ENCODE data around the gene DLG2.

The DLG2 gene

DNA sequence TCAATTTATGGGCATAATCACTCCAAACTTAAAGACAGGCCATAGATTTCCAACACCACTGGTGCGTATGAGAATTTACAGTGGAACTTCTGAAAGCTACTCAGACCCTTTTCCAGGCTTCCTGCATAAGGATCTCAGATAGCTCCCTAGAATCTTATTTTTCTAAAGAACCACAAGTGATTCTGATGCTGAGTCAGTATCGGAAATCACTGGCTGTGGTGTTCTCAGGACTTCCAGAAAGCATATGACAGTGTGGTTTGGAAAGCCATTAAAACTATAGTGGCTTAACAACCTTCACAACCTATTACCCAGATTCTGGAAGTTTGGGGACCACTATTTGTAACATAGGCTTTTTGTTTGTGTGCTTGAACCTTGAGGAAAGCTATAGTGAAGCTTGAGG lies 756.0 kb downstream of the DLG2 start:
- TF ChIP-seq, protein P1, sequence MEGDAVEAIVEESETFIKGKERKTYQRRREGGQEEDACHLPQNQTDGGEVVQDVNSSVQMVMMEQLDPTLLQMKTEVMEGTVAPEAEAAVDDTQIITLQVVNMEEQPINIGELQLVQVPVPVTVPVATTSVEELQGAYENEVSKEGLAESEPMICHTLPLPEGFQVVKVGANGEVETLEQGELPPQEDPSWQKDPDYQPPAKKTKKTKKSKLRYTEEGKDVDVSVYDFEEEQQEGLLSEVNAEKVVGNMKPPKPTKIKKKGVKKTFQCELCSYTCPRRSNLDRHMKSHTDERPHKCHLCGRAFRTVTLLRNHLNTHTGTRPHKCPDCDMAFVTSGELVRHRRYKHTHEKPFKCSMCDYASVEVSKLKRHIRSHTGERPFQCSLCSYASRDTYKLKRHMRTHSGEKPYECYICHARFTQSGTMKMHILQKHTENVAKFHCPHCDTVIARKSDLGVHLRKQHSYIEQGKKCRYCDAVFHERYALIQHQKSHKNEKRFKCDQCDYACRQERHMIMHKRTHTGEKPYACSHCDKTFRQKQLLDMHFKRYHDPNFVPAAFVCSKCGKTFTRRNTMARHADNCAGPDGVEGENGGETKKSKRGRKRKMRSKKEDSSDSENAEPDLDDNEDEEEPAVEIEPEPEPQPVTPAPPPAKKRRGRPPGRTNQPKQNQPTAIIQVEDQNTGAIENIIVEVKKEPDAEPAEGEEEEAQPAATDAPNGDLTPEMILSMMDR (IDR thresholded peaks at IDR 0.05): no peak
- no peak for TF ChIP-seq ZFX (IDR thresholded peaks at IDR 0.05; ENCODE audit: borderline replicate concordance)
- no peak overlapping the region for H3K27ac ChIP-seq

DNA sequence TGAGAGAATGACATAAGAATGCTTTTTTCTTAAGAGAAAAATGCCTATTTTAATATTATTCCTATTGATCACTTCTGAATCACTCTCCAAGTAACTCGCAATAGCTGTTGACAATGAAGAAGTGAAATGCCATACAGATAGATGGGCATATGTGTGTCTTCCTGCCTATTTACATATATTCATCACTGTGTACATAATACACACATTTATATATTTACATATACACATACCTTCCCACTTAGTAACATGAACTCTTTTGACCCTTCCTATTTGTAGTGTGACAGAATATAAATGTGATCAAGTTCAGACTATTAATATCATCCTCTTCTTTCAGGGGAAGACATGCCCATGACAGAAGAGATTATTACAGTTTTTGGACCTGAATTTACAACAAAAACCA lies 756.7 kb downstream of the DLG2 start:
- no peak for TF ChIP-seq ZFX (IDR thresholded peaks at IDR 0.05; ENCODE audit: borderline replicate concordance)
- TF ChIP-seq, protein P1 (IDR thresholded peaks at IDR 0.05): no peak
- no peak overlapping the region for H3K27ac ChIP-seq

DNA sequence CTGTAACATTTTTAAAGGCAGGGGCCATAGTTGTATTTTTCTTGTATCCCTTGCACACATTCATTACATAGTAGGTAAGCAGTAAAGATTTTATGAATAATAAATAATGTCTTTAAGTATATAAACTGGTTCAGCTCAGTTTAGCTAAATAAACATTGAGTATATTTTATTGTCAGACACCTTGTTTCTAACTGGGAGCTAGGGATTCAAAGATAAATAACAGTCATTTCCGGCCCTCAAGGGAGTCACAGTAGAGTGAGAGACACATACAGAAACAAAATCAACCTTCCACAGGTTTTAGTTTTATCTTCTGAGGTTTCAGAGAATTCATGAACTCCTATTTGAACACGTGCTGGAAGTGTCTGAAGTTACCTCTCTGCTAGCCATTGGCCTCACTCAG lies 760.2 kb downstream of the DLG2 start:
- H3K27ac ChIP-seq: peak overlapping the region; percentile 20; the same call in 1 of the 2 replicates
- TF ChIP-seq ZFX (IDR thresholded peaks at IDR 0.05; ENCODE audit: borderline replicate concordance): no peak
- TF ChIP-seq, protein P1 (IDR thresholded peaks at IDR 0.05): no peak

DNA sequence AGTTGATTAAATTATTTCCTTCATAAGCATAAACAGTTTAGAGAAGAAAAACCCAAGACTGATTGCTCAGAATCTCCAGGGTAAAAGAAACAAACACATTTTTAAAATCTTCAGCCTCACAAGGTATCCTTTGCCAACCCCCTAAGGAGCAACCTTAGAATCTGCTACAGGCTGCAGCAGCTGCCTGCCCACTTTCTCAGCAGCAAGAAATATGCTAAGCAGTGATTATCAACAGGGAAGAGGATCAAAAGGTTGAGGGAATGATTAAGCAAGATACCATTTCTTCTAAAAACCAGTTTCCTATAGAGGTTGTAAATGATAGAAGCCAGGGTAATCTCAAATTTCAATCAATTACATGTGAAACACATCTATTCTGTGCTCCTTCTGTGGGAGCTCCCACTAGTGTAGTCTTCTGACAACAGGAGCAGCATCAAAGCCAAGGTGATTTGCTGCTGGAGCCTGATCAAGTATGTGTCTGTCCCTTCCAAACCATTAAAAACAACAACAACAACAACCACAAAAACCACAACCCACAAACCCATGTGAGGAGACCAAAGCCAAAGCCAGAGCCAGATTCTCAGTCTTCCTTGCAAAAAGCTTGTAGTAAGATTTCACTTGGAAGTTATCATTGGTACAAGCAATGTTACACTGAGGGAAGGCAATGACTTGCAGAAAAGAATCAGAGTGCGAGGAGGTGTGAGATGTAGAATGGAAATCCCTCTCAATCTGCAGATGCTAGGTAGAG lies 761.2 kb downstream of the DLG2 start:
- TF ChIP-seq ZFX (IDR thresholded peaks at IDR 0.05; ENCODE audit: borderline replicate concordance): no peak
- TF ChIP-seq, protein P1 (IDR thresholded peaks at IDR 0.05): no peak
- peak overlapping the region; percentile 20; the same call in 1 of the 2 replicates for H3K27ac ChIP-seq

DNA sequence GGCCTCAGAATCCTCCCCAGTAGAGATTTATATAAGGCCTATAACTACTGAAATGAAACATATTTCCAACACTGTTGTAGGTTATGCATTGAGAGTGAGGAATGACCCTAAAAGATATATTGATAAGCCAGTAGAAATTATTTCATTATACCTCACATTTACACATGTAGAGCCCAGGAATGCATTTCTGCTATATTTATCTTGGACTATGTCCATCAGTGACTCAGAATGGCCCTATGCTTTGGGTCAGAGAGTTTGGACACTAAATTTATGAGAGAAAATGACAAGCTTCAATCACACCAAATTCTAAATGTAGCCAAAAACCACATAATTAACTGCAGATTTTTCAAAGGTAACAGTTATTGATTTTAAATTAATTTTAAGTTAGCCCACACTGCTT lies 761.9 kb downstream of the DLG2 start:
- no peak for TF ChIP-seq ZFX (IDR thresholded peaks at IDR 0.05; ENCODE audit: borderline replicate concordance)
- TF ChIP-seq, protein P1 (IDR thresholded peaks at IDR 0.05): no peak
- no peak overlapping the region for H3K27ac ChIP-seq

DNA sequence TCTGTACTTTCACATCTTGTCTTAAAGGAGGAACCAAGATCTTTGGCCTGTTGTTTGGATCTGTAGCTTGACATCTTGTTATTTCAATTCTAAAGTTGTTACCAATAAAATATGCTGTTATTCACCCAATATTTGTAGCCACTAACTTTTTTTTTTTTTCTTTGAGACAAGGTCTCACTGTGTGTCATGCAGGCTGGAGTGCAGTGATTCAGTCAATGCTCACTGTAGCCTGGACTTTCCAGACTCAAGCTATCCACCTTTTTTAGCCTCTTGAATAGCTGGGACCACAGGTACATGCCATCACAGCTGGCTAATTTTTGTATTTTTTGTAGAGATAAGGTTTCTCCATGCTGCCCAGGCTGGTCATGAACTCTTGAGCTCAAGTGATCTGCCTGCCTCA lies 769.4 kb downstream of the DLG2 start:
- H3K27ac ChIP-seq: no peak overlapping the region
- TF ChIP-seq, protein P1 (IDR thresholded peaks at IDR 0.05): no peak
- TF ChIP-seq ZFX (IDR thresholded peaks at IDR 0.05; ENCODE audit: borderline replicate concordance): no peak

DNA sequence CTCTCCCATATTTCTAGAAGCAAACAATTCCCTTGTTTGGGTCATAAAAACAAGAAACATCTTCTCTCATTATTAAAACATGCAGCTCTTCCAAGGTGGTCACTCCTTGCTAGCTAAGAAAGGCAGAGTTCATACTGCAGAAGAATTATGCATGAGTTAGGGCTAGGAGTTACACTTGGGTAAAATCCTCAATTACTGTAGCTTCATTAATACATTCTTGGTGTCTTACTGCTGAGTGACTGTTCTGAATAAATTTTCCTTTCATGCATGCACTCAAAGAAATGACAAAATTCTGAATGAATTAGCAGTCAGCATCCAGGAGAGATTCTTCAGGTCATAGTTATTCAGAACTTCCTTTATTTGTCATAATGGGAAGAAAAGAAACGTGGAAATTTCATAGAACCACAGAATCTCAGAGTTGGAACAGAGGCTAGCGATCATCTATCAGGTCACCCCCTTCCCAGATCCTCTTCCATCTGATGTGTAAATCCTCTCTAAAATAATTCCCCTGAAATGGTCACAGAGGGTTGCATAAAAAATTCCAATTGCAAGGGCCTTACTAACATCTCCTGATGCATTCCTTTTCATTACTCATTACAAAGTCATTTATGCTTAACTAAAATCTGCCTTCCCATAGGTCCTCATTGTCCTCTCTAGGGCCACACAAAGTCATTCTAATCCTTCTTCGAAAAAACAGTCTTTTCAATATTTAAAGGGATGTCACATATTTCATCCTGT lies 771.5 kb downstream of the DLG2 start:
- TF ChIP-seq ZFX (IDR thresholded peaks at IDR 0.05; ENCODE audit: borderline replicate concordance): no peak
- TF ChIP-seq, protein P1 (IDR thresholded peaks at IDR 0.05): no peak
- no peak overlapping the region for H3K27ac ChIP-seq

All from 22Rv1 (cell line).